SK-N-SH (cell line): ENCODE results near the gene NIPA2. TPM values are rescaled to one million over a fixed set of nuclear protein-coding genes. Genes with fewer than 3 reads are reported as not detected.

ENCODE experiments used
- CTCF ChIA-PET: fragments of 300-600, 350-600 bp; formaldehyde crosslinking; extraction: SDS; loops from one replicate; lab custom pipeline; 2021; lab: Yijun Ruan, JAX
- POLR2A ChIA-PET: fragments of 350-600 bp; sonication (Branson Sonifier 250); formaldehyde crosslinking; extraction: SDS; loops from one replicate; lab custom pipeline; 2020; ENCODE audit warnings: antibody characterized with exemption, inconsistent platforms; lab: Yijun Ruan, JAX
- DNase-seq: peaks from one replicate; pipeline ENCODE4 v3.0.0; 2012
- H2AFZ ChIP-seq: fragments of 200-600 bp; sonication (generic); 2 replicates; pipeline ENCODE4 v1.8.1; 2016; ENCODE audit warnings: antibody characterized with exemption, mild to moderate bottlenecking, low read depth
- H3F3A ChIP-seq: fragments of 200-600 bp; sonication (generic); replicated peaks from 2 replicates; pipeline ENCODE3; 2016; ENCODE audit warnings: antibody characterized with exemption, mild to moderate bottlenecking; ENCODE audit not compliant: insufficient read depth
- H3K27ac ChIP-seq, 2 experiments: fragments of 200-500 bp in 1 of 2; fragments of 200-600 bp in 1 of 2; sonication (Bioruptor generic) in 1 of 2; sonication (generic), shearing (Covaris generic) in 1 of 2; 2 replicates each; pipeline versions ENCODE4 v1.5.1 to v1.6.1; 2014 to 2016; ENCODE audit warnings: low read depth in 2 of 2, inconsistent platforms in 1 of 2, low read length in 1 of 2, mild to moderate bottlenecking in 1 of 2, mixed read lengths in 1 of 2
- H3K27me3 ChIP-seq: fragments of 200-600 bp; sonication (generic), shearing (Covaris generic); 2 replicates; pipeline ENCODE4 v1.6.1; 2016; ENCODE audit warnings: mixed run types; ENCODE audit not compliant: insufficient read depth
- H3K36me3 ChIP-seq, 2 experiments: fragments of 200-500 bp in 1 of 2; fragments of 200-600 bp in 1 of 2; sonication (Bioruptor generic) in 1 of 2; sonication (generic) in 1 of 2; replicated peaks in 1 of 2; 2 replicates each; pipeline versions ENCODE3 to v1.5.1; 2014 to 2016; ENCODE audit warnings: low read length in 1 of 2, mild to moderate bottlenecking in 1 of 2; ENCODE audit not compliant: insufficient read depth in 2 of 2, control insufficient read depth in 1 of 2
- H3K4me1 ChIP-seq, 2 experiments: fragments of 200-500 bp in 1 of 2; fragments of 200-600 bp in 1 of 2; sonication (Bioruptor generic) in 1 of 2; sonication (generic), shearing (Covaris generic) in 1 of 2; 2 replicates each; pipeline versions ENCODE4 v1.5.1 to v1.6.1; 2014 to 2016; ENCODE audit warnings: low read depth in 1 of 2, low read length in 1 of 2, mixed run types in 1 of 2; ENCODE audit not compliant: insufficient read depth in 2 of 2, control insufficient read depth in 1 of 2
- H3K4me2 ChIP-seq: fragments of 200-600 bp; sonication (generic), shearing (Covaris generic); 2 replicates; pipeline ENCODE4 v1.6.1; 2017; ENCODE audit warnings: mixed run types
- H3K4me3 ChIP-seq, 2 experiments: fragments of 200-500 bp in 1 of 2; fragments of 200-600 bp in 1 of 2; sonication (Bioruptor generic) in 1 of 2; sonication (generic), shearing (Covaris generic) in 1 of 2; 2 replicates each; pipeline versions ENCODE4 v1.5.1 to v1.8.1; 2014 to 2016; ENCODE audit warnings: low read depth in 2 of 2, inconsistent platforms in 1 of 2, low read length in 1 of 2, mild to moderate bottlenecking in 1 of 2, mixed read lengths in 1 of 2, moderate library complexity in 1 of 2
- H3K79me2 ChIP-seq: fragments of 200-600 bp; sonication (generic); 2 replicates; pipeline ENCODE4 v1.8.1; 2017; ENCODE audit warnings: mild to moderate bottlenecking; ENCODE audit not compliant: insufficient read depth
- H3K9ac ChIP-seq: fragments of 200-600 bp; sonication (generic); 2 replicates; pipeline ENCODE4 v1.6.1; 2017; ENCODE audit warnings: mixed run types
- H3K9me2 ChIP-seq: fragments of 200-600 bp; sonication (generic); 2 replicates; pipeline ENCODE4 v1.6.1; 2017; ENCODE audit warnings: mixed run types
- H3K9me3 ChIP-seq: fragments of 200-600 bp; sonication (generic); 2 replicates; pipeline ENCODE4 v1.6.1; 2017; ENCODE audit warnings: mixed run types, mild to moderate bottlenecking, moderate library complexity
- H4K20me1 ChIP-seq: fragments of 200-600 bp; sonication (generic); 2 replicates; pipeline ENCODE4 v1.6.1; 2017; ENCODE audit warnings: mild to moderate bottlenecking, mixed run types; ENCODE audit not compliant: insufficient read depth
- ELF1 ChIP-seq: IDR thresholded peaks from 2 replicates; pipeline ENCODE4 v1.4.0; 2012
- EZH2phosphoT487 ChIP-seq: fragments of 200-600 bp; sonication (generic); IDR thresholded peaks from 2 replicates; pipeline ENCODE4 v1.6.1; 2017; ENCODE audit warnings: low read depth, mixed run types, mild to moderate bottlenecking, antibody characterized with exemption, moderate library complexity, borderline replicate concordance
- GATA2 ChIP-seq: sonication (generic); formaldehyde crosslinking; IDR thresholded peaks from 2 replicates; pipeline ENCODE4 v1.5.0; 2020; ENCODE audit warnings: mild to moderate bottlenecking, missing genetic modification reagents
- NRF1 ChIP-seq: IDR thresholded peaks from 2 replicates; pipeline ENCODE4 v1.6.1; 2012; ENCODE audit warnings: low read depth, mild to moderate bottlenecking, low read length
- POLR2AphosphoS5 ChIP-seq: IDR thresholded peaks from 2 replicates; pipeline ENCODE4 v1.6.1; 2012; ENCODE audit warnings: low read depth, low read length
- RAD21 ChIP-seq: IDR thresholded peaks from 2 replicates; pipeline ENCODE4 v1.6.1; 2012; ENCODE audit warnings: mild to moderate bottlenecking, low read length
- RFX5 ChIP-seq: IDR thresholded peaks from 2 replicates; pipeline ENCODE4 v1.6.1; 2012; ENCODE audit warnings: mild to moderate bottlenecking, improper control_type of control experiment, low read length
- RXRA ChIP-seq: IDR thresholded peaks from 2 replicates; pipeline ENCODE4 v1.4.0; 2012; ENCODE audit warnings: low read depth, mild to moderate bottlenecking, borderline replicate concordance
- TAF1 ChIP-seq: IDR thresholded peaks from 2 replicates; pipeline ENCODE4 v1.6.1; 2012; ENCODE audit warnings: low read depth, mild to moderate bottlenecking, low read length, moderate library complexity, borderline replicate concordance
- WGBS: methylation state at CpG from one replicate; pipeline ENCODE4 v1.1.6; 2017; ENCODE audit warnings: low lambda C conversion rate; 5-methylcytosine and 5-hydroxymethylcytosine counted together
- polyA plus RNA-seq, 3 experiments: library from polyadenylated mRNA; depleted of rRNA; stranded (reverse); fragments of >200 nt; gene quantifications; 2 replicates each; pipeline ENCODE4 v1.2.3, GENCODE V29; 2012
- TF ChIP-seq, protein P1 (sequence below): IDR thresholded peaks from 2 replicates; pipeline ENCODE4 v1.6.1; 2012; ENCODE audit warnings: mild to moderate bottlenecking, low read depth, low read length, moderate library complexity
- TF ChIP-seq, protein P2 (sequence below): IDR thresholded peaks from 2 replicates; pipeline ENCODE4 v1.4.0; 2012; ENCODE audit warnings: low read depth, borderline replicate concordance
- TF ChIP-seq, protein P3 (sequence below): IDR thresholded peaks from 2 replicates; pipeline ENCODE4; 2012
- TF ChIP-seq, protein P4 (sequence below): IDR thresholded peaks from 2 replicates; pipeline ENCODE4 v1.4.0; 2012; ENCODE audit warnings: low read depth
- TF ChIP-seq, protein P5 (sequence below): fragments of 200-600 bp; sonication (generic); IDR thresholded peaks from 2 replicates; pipeline ENCODE4 v1.6.1; 2017; ENCODE audit warnings: antibody characterized with exemption, mild to moderate bottlenecking, moderate library complexity

Gene NIPA2
- polyA plus RNA-seq, 1 of the 3 experiments (the other 2 are of a cell fraction): 32.0 TPM

DNA sequence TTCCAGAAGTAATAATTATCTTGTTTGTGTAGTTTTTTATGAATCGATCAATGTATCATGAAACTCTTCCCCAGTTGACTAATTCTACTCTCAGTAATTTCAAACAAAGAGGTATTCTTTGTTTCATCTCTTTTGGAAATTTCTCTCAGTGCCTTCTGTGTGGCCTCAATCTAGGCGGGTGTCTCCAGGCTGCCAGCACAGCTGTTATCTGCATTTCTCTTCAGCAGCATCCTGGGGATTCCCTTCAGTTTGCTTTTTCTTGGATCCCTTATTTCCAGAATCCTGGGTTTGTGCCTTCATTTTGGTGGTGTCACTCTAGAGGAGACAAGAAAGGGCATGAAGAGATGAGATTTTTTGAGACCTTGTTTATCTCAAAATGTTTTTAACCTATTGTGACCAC, 22.7 kb downstream of the NIPA2 start (continued):
- TF ChIP-seq, protein P1, sequence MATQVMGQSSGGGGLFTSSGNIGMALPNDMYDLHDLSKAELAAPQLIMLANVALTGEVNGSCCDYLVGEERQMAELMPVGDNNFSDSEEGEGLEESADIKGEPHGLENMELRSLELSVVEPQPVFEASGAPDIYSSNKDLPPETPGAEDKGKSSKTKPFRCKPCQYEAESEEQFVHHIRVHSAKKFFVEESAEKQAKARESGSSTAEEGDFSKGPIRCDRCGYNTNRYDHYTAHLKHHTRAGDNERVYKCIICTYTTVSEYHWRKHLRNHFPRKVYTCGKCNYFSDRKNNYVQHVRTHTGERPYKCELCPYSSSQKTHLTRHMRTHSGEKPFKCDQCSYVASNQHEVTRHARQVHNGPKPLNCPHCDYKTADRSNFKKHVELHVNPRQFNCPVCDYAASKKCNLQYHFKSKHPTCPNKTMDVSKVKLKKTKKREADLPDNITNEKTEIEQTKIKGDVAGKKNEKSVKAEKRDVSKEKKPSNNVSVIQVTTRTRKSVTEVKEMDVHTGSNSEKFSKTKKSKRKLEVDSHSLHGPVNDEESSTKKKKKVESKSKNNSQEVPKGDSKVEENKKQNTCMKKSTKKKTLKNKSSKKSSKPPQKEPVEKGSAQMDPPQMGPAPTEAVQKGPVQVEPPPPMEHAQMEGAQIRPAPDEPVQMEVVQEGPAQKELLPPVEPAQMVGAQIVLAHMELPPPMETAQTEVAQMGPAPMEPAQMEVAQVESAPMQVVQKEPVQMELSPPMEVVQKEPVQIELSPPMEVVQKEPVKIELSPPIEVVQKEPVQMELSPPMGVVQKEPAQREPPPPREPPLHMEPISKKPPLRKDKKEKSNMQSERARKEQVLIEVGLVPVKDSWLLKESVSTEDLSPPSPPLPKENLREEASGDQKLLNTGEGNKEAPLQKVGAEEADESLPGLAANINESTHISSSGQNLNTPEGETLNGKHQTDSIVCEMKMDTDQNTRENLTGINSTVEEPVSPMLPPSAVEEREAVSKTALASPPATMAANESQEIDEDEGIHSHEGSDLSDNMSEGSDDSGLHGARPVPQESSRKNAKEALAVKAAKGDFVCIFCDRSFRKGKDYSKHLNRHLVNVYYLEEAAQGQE: no peak
- TF ChIP-seq EZH2phosphoT487: no peak
- TF ChIP-seq, protein P2, sequence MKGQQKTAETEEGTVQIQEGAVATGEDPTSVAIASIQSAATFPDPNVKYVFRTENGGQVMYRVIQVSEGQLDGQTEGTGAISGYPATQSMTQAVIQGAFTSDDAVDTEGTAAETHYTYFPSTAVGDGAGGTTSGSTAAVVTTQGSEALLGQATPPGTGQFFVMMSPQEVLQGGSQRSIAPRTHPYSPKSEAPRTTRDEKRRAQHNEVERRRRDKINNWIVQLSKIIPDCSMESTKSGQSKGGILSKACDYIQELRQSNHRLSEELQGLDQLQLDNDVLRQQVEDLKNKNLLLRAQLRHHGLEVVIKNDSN: no peak
- TF ChIP-seq GATA2 (CRISPR knock-in tag): no peak
- no peak for TF ChIP-seq TAF1
- TF ChIP-seq RXRA: no peak
- TF ChIP-seq RAD21: no peak

DNA sequence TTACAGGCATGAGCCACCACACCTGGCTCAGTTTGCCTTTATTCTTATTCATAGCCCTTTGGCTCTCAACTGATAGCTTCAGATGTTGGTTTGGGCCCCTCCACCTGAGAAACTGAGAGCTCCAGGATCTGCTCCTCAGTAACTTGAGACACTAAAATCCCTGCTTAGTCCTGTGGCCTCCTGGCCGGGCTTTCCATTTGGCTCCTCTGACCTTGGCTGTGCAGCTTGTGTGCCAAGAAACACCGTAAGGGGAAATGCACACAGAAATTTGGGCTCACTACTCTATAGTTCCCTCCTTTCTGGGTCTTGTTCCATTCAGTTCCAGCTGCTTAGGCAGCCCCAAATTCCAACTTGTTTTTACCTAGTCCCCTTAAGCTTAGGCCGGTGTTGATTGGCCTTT, 24.9 kb downstream of the NIPA2 start:
- no peaks in the 10 kb centered on the region for H4K20me1 ChIP-seq
- H3K27ac ChIP-seq: no peak overlapping the region
- H3K9me2 ChIP-seq: no peaks in the 10 kb centered on the region
- no peak overlapping the region for H2AFZ ChIP-seq
- TF ChIP-seq, protein P3, sequence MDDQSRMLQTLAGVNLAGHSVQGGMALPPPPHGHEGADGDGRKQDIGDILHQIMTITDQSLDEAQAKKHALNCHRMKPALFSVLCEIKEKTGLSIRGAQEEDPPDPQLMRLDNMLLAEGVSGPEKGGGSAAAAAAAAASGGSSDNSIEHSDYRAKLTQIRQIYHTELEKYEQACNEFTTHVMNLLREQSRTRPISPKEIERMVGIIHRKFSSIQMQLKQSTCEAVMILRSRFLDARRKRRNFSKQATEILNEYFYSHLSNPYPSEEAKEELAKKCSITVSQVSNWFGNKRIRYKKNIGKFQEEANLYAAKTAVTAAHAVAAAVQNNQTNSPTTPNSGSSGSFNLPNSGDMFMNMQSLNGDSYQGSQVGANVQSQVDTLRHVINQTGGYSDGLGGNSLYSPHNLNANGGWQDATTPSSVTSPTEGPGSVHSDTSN: no peak
- TF ChIP-seq, protein P4, sequence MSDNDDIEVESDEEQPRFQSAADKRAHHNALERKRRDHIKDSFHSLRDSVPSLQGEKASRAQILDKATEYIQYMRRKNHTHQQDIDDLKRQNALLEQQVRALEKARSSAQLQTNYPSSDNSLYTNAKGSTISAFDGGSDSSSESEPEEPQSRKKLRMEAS: no peak
- TF ChIP-seq RFX5 (no peak), ELF1 (no peak), POLR2AphosphoS5 (no peak), RXRA (no peak), NRF1 (no peak)
- TF ChIP-seq, protein P5, sequence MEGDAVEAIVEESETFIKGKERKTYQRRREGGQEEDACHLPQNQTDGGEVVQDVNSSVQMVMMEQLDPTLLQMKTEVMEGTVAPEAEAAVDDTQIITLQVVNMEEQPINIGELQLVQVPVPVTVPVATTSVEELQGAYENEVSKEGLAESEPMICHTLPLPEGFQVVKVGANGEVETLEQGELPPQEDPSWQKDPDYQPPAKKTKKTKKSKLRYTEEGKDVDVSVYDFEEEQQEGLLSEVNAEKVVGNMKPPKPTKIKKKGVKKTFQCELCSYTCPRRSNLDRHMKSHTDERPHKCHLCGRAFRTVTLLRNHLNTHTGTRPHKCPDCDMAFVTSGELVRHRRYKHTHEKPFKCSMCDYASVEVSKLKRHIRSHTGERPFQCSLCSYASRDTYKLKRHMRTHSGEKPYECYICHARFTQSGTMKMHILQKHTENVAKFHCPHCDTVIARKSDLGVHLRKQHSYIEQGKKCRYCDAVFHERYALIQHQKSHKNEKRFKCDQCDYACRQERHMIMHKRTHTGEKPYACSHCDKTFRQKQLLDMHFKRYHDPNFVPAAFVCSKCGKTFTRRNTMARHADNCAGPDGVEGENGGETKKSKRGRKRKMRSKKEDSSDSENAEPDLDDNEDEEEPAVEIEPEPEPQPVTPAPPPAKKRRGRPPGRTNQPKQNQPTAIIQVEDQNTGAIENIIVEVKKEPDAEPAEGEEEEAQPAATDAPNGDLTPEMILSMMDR: no peak
- TF ChIP-seq, protein P1: no peak
- DNase-seq: no peak
- no peak overlapping the region for H3K9ac ChIP-seq
- ChIA-PET CTCF (no interaction called here), POLR2A (no interaction called here)
- H3K4me2 ChIP-seq: no peak overlapping the region
- no peaks in the 10 kb centered on the region for H3K9me3 ChIP-seq
- WGBS: 100% methylated on average over 3 of the region's 3 CpGs
- no peaks in the 10 kb centered on the region for H3K4me1 ChIP-seq
- no peaks in the 10 kb centered on the region for H3K27me3 ChIP-seq
- H3K4me3 ChIP-seq: no peak overlapping the region
- peaks cover 46 to 86% of the 10 kb centered on the region in 2 experiments for H3K36me3 ChIP-seq
- H3F3A ChIP-seq: peaks cover 19% of the 10 kb centered on the region
- peaks cover 24% of the 10 kb centered on the region; the same call in 1 of the 2 replicates for H3K79me2 ChIP-seq
